Right ventricle myocardium inferior (tissue), 1 donor: ENCODE measurements around the gene TRMT10B. TPM values are rescaled to one million over a fixed set of nuclear protein-coding genes. Genes with fewer than 3 reads are reported as not detected.
A peak's percentile ranks its signal among the peaks of the same experiment; 100 is the strongest.
"Not testable (repeated sequence)": the region's sequence is repeated elsewhere in the genome, so short reads cannot be mapped to it uniquely, and the experiment has no call there.

ENCODE experiments used
- ATAC-seq: fragments of 200-7000 bp; cut with Tn5 transposase; one replicate; pipeline ENCODE4 v1.9.1; 2020; ENCODE audit warnings: mild to moderate bottlenecking, moderate library complexity
- DNase-seq: peaks from one replicate; pipeline ENCODE4 v3.0.0; 2021; ENCODE audit errors: missing footprints
- intact Hi-C: fragments of 100-400 bp; cut with DNase I; formaldehyde crosslinking; loops from one replicate; pipeline ENCODE4 v1.11.0; 2022
- total RNA-seq: library from RNA; stranded (reverse); fragmentation: NEBNext Ultra II Directional; extraction: Animal tissue kit (Norgen Biotek cat#: 25700); gene quantifications from one replicate; pipeline ENCODE4 v1.2.1, GENCODE V29; 2021
- donor health status: DM: no; HTN: yes; CAD: no; lungs with severe emphysema.

Gene TRMT10B
- total RNA-seq, 1 donor from 2014 or later = 3.2 TPM

DNA sequence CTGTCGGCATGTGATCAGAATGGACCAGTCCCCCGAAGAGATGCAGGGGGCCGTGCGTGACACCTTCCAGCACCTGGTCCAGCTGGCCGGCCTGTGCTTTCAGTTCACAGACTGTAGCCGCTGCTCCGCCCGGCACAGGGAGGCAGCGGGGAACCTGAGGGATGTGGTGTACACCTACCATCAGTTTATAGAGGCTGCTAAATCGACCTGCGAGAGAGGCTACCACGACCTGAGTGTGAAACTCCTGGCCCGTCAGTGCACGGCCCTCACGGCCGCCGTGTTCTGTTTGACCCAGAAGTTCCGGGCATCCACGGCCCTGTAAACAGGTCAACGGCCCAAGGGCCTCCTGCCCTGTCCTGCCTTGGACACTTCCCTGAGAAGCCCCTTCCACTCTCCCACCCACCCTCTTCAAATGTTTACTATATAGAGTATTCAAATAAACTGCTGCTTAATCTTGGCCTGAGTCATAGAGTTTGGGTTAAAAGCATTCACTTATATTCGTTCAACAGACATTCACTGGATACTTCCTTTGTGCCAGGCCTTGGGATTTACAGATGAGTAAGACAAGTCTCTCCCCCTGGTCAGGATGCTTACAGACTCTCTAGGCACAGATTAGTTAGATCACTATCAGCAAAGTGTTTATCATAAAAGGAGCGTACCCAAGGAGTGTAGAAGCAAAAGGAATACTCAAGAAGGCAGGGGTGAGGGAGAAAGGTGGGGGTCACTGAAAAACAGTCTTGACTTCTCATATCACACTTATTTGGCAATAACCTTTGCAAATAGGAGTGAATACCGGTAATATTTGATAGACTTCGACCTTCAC is 6.9 kb upstream of the TRMT10B start:
- DNase-seq (no peak), ATAC-seq (no peak)
- intact Hi-C loops = loop anchor here (2.0 to 10.0 kb wide), 3 partner anchors 172 to 648 kb away; partner anchors contain the start of genes ALDH1B1 and FBXO10

DNA sequence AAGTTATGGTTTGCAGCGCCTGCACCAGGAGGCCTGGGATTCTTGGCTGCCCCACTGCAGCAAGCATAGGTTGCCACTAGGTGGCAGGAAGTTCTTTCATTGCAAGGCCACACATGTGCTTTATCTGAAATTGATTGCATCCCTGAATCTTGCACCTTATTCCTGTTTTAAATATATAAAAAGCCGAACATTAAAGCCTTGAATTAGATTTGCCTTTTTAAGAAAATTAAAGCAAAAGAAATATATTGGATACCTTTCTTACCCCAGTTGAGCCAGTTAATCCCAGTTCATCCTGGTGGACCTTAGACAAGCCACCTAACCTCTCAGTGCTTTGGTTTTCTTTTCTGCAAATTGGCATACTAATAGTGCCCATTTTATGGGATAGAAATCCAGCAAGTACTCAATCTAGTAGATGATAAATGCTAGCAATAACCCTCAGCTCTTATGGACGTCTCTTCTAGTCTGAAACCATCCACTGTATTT is 6.3 kb upstream of the TRMT10B start:
- ATAC-seq (peak; percentile 57), DNase-seq (no peak)
- intact Hi-C loops = loop anchor here (2.0 to 10.0 kb wide), 3 partner anchors 173 to 647 kb away; partner anchors contain the start of genes ALDH1B1 and FBXO10

DNA sequence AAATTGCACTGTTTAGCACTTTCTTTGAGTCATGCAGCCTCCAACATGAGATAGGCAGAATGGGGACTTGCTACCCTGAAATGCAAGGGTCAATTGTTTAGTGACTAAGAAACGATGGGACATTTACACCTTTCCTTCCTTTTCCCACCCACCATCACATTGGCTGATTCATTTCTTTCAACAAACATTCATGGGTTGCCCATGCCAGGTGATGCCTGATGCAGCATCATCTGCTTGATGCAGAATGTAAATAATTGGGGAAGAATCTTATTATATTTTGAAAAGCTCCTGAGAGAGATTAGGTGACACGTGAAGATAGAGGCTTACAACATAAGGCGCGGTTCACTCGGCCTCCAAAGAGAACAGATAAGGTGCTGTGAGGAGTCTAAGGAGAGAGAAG is 4.5 kb upstream of the TRMT10B start:
- intact Hi-C loops = loop anchor here (10.0 kb wide), 2 partner anchors 174 to 646 kb away; partner anchors contain the start of genes ALDH1B1 and FBXO10
- DNase-seq (no peak), ATAC-seq (no peak)

DNA sequence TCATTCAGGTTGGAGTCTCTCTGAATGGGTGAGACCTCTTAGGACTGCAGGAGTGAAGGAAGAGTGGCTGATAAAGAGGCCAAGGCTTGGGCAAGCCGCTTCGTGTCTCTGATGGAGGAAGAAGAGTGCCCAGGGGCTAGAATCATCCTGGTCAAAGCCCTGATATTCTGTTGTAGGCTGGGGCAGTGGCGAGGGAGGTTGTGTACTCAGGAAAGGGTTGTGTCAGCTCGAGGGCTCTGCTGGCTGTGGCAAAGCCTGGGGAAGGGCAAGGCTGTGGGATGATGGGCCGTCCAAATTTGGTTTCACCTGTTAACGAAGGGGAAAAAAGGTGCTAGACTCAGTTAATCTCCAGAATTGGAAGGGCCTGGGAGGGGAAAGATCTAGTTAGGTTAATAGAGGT is 2.4 kb upstream of the TRMT10B start:
- DNase-seq = no peak
- intact Hi-C loops = no loop called here
- ATAC-seq = no peak

DNA sequence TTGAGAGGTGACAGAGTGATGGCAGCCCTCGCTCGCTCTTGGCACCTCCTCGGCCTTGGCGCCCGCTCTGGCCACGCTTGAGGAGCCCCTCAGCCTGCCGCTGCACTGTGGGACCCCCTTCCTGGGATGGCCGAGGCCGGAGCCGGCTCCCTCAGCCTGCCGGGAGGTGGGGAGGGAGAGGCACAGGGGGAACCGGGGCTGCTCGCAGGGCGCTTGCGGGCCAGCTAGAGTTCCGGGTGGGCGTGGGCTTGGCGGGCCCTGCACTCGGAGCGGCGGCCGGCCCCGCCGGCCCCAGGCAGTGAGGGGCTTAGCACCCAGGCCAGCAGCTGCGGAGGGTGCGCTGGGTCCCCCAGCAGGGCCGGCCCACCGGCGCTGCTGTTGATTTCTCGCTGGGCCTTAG is 1.9 kb upstream of the TRMT10B start:
- ATAC-seq, intact Hi-C loops, DNase-seq: not testable (repeated sequence)

DNA sequence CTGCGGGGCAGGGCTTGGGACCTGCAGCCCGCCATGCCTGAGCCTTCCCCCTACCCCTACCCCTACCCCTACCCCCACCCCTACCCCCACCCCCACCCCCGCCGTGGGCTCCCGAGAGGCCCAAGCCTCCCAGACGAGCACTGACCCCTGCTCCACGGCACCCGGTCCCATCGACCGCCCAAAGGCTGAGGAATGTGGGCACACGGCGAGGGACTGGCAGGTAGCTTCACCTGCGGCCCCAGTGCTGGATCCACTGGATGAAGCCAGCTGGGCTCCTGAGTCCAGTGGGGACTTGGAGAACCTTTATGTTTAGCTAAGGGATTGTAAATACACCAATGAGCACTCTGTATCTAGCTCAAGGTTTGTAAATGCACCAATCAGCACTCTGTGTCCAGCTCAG is 1.5 kb upstream of the TRMT10B start:
- DNase-seq, ATAC-seq, intact Hi-C loops: not testable (repeated sequence)

DNA sequence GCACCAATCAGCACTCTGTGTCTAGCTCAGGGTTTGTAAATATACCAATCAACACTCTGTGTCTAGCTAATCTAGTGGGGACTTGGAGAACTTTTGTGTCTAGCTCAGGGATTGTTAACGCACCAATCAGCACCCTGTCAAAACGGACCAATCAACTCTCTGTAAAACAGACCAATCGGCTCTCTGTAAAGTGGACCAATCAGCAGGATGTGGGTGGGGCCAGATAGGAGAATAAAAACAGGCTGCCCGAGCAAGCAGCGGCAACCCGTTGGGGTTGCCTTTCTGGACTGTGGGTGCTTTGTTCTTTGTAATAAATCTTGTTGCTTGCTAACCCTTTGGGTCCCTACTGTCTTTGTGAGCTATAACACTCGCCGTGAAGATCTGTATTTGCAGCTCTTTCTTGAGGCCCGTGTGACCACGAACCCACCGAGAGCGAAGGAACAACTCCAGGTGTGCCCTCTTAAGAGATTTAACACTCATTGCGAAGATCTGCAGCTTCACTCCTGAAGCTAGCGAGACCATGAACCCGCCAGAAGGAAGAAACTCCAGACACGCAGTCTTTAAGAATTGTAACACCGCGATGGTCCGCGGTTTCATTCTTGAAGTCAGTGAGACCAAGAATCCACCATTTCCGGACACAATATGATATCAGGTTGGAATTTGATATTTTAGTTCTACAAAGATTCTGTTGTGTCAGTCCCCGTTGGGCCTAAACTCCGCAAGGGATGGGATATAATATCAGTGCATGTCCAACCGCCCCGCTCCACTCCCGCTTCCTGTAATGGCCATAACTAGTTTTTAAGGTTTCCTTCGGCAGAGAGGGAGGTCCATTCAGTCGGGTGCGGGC is 740 bp upstream of the TRMT10B start:
- no peak for DNase-seq
- ATAC-seq = peak; percentile 7
- intact Hi-C loops = no loop called here

DNA sequence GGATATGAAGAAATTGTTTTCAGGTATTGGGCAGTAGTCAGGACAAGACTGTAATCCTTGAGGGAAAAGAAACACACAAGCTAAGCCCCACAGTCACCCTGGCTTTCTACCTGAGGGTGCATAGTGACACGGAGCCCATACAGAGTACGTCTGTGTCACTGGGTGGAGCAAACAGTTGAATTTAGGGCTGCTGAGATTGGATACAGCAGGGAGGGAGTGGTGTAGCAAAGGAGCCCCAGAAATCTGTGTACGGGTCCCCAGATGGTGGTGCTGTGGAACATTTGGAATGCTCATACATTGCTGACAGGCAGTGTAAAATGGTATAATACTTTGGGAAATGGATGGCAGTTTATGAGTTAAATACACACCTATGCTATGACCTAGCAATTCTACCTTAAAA is 5.1 kb downstream of the TRMT10B start:
- intact Hi-C loops = no loop called here
- ATAC-seq (no peak), DNase-seq (no peak)

DNA sequence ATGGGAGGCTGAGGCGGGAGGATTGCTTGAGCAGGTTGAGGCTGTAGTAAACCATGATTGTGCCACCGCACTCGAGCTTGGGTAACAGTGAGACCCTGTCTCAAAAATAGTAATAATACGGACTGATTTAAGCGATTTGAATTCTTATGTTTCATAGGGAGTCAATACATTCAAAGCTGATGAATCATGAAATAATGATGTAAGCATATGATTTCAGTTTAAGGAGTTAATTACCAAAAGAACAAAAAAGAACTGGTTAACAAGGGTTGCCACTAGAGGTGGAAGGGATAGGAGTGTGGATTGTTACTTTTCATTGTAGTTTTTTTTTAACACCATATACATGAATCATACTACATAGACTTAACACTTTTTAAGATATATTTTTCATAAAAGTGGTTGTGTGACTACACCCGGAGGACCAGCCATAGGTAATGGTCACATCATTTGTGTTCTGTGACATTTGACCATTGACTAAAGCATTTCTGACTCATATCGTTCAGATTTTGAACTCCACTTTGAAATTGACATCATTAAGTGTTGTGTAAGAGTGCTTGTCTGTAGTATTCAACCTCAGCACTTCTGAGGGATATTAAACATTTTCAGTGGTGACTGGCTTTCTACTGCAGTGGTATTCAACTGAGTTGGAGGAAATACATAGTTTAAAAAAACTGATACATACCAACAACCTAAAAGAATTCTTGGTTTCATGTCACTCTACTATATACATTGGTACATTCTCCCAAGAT is 7.0 kb downstream of the TRMT10B start:
- no peak for DNase-seq
- ATAC-seq = no peak
- intact Hi-C loops = no loop called here

DNA sequence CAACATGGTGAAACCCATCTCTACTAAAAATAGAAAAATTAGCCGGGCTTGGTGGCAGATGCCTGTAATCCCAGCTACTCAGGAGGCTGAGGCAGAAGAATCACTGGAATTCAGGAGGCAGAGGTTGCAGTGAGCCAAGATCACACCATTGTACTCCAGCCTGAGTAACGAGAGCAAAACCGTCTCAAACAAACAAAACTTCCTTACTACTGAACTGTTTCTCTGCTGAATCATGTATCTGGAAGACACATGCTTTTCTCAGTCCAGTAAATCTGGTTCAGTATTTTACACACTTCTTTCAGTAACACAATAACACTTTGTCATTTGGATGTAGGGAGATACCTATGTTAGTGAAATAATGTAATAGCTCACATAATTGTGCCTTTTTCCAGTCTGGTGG is 7.9 kb downstream of the TRMT10B start:
- intact Hi-C loops = no loop called here
- no peak for ATAC-seq
- no peak for DNase-seq

DNA sequence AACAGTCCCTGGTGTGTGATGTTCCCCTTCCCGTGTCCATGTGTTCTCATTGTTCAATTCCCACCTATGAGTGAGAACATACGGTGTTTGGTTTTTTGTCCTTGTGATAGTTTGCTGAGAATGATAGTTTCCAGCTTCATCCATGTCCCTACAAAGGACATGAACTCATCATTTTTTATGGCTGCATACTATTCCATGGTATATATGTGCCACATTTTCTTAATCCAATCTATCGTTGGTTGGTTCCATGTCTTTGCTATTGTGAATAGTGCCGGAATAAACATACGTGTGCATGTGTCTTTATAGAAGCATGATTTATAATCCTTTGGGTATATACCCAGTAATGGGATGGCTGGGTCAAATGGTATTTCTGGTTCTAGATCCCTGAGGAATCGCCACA is 11.7 kb downstream of the TRMT10B start:
- intact Hi-C loops, ATAC-seq, DNase-seq: not testable (repeated sequence)

DNA sequence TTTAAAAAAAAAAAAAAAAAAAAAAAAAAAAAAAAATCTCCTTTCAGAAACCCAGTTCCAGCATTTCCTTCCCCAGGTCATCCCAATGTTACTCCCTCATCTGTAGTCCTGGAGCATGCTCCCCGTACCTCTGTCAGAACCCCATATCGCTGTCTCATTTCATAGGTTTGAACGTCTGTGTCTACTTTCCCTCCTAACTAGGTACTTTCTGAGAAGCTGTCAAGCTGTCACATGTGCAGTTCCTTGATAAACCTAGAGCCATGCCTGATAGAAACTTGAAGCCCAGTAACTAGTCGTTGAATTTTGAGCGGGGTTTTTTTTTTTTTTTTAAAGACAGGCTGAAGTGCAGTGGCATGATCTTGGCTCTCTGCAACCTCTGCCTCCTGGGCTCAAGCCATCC is 15.7 kb downstream of the TRMT10B start:
- DNase-seq (no peak), ATAC-seq (no peak)
- intact Hi-C loops = no loop called here

DNA sequence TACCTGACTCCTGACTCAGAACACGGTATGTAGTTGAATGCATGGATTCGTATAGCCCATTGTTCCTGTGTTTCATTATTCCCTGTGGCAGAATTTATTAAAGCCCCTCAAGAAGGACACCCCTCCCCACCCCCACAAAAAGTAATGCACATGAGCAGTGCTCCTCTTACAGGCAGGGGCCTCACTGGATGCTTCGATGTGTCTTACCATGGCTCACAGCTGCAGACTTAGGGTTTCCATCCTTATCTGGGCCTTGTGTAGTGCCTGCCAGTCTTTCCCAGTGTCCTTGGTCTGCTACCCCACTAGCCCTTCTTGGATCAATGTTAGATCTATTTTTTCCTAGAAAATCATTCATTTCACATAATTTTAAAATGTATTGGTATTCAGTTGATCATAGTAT is 16.4 kb downstream of the TRMT10B start:
- intact Hi-C loops = no loop called here
- DNase-seq = no peak
- ATAC-seq = no peak

DNA sequence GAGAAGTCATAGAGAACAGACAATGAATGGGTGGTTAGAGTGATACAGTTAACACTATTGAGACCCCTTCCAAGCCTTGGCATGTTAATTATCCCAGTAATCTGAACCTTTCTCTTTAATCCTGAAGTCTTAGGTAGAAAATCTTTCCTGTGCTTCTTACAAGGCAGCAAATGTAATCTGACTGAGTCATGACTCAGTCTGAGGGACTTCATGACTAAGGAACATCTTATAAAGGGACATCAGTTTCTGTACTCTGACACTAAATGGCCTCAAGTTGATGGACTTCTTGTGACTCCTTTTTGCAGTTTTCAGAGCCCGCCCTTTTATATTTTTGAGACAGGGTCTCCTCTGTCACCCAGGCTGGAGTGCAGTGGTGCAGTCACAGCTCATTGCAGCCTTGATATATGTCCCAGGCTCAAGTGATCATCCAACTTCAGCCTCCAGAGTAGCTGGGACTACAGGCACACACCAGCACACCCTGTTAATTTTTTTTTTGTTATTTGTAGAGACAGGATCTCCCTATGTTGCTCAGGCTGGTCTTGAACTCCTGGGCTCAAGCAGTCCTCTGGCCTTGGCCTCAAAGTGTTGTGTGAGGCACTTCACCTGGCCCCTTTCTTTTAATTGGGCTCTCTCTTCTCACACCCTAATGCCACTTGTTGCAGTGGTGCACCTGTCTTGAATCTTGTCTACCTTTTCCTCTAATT is 21.8 kb downstream of the TRMT10B start:
- DNase-seq = no peak
- no peak for ATAC-seq
- intact Hi-C loops = no loop called here

DNA sequence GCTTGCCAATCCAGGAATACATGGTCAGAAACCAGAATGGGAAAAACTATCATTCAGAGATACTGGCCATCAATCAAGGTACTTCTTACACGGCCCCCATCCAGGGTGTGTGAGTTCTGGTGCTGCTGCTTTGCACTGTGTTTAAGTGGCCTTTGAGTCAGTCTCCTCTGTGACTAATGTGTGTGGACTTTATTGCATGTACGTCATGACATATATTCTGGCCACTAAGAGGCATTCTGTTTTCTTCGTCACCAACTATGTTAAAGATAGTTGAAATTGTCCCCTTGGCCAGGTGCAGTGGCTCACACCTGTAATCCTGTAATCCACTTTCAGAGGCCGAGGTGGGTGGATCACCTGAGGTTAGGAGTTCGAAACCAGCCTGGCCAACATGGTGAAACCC is 22.7 kb downstream of the TRMT10B start:
- ATAC-seq (no peak), DNase-seq (no peak)
- intact Hi-C loops = no loop called here

DNA sequence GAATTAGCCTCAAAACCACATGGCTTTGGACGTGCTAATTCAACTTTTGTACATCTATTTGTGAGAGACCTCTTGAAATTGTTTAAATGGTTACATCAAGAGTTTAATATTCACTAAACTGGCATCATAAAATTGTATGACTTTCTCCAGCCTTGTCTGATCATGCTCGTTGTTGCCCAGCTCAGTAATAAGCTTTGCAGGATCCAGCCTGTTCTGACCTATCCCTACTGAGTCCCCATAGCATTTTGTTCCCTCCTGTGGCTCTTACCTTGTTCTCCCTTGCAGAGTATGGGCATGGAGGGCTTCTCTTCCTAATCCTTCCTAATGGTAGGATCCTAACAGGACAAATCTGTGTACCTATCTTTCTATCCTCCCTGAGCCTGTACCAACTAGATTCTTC is 24.9 kb downstream of the TRMT10B start:
- intact Hi-C loops = no loop called here
- ATAC-seq (no peak), DNase-seq (no peak)

DNA sequence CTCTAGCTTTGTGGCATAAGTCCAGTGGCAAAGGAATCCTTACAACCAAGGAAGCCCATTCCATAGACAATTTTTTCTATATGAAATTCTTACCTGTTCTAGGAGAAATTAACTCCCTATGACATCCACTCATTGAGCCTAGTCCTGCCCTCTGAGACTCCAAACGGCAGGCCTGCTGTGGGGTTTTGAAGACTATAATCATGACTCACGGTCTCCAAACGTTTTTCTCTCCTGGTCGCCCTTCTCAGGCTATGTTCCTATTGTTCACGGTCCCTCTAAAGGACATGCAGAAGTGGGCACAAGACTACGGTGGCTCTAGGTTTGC is 30.6 kb downstream of the TRMT10B start:
- no peak for DNase-seq
- intact Hi-C loops = loop anchor here (2.0 to 10.0 kb wide), 3 partner anchors 17 to 611 kb away; partner anchors contain the start of genes ALDH1B1, DCAF10 and TOMM5
- ATAC-seq = no peak
